Tibial nerve (tissue), 4 donors: Measurements from ENCODE around the gene HOXA9.

Experiments
- CTCF ChIP-seq, 5 experiments: fragments of 200-600 bp in 3 of 5; fragments of 450-650 bp in 2 of 5; sonication (generic) in 3 of 5; IDR thresholded peaks; one replicate each; pipeline ENCODE4 v1.5.1; 2016 to 2019; ENCODE audit warnings: antibody characterized with exemption in 5 of 5, mild to moderate bottlenecking in 3 of 5, moderate library complexity in 2 of 5
- EP300 ChIP-seq, 2 donors: sonication (generic); formaldehyde crosslinking; IDR thresholded peaks; one replicate each; pipeline ENCODE4 v1.6.1; 2017; ENCODE audit warnings: antibody characterized with exemption in 2 of 2, mild to moderate bottlenecking in 1 of 2
- POLR2A ChIP-seq, 2 donors: fragments of 450-650 bp; IDR thresholded peaks; one replicate each; pipeline ENCODE4 v1.6.1; 2017; ENCODE audit warnings: antibody characterized with exemption in 2 of 2, mild to moderate bottlenecking in 2 of 2, moderate library complexity in 2 of 2

DNA sequence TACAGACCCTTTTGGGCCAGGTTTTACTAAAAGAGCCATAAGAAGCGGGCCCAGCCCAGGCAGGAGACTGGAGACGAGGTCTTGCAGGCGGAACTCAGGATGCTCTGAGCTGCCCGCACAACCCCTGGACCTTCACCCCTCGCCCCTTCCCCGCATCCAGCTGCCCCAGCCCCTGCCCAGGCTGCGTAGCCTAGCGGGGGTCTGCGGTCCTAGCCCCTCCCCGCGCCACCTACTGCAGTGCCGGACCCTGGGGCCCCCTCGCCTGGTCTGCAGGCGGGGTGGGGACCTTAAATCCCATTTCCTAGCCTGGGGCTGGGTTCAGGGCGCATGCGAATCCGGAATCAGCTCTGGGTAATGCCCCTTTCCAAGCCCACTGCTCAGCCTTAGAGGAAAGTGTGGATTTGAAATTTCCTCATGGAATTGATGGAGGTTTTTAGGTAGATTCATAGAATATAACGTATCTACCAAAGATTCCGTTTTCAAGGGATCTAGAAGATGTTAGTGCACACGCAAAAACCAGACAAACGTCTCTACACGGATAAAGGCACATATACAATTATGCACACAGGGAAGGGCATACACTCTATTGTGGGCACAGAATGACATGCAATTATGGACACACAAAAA is 12.4 kb downstream of the HOXA9 start:
- no peak for TF ChIP-seq POLR2A (IDR thresholded peaks at IDR 0.05)
- no peak for TF ChIP-seq CTCF (IDR thresholded peaks at IDR 0.05)
- no peak for TF ChIP-seq EP300 (IDR thresholded peaks at IDR 0.05)
